GM21529 (cell line): ENCODE measurements around the gene SMURF1.

Experiments
- ATAC-seq: cut with Tn5 transposase; IDR thresholded peaks from one replicate; pipeline ENCODE4 v1.9.1; 2021; ENCODE audit not compliant: unreplicated experiment

SMURF1 gene

DNA sequence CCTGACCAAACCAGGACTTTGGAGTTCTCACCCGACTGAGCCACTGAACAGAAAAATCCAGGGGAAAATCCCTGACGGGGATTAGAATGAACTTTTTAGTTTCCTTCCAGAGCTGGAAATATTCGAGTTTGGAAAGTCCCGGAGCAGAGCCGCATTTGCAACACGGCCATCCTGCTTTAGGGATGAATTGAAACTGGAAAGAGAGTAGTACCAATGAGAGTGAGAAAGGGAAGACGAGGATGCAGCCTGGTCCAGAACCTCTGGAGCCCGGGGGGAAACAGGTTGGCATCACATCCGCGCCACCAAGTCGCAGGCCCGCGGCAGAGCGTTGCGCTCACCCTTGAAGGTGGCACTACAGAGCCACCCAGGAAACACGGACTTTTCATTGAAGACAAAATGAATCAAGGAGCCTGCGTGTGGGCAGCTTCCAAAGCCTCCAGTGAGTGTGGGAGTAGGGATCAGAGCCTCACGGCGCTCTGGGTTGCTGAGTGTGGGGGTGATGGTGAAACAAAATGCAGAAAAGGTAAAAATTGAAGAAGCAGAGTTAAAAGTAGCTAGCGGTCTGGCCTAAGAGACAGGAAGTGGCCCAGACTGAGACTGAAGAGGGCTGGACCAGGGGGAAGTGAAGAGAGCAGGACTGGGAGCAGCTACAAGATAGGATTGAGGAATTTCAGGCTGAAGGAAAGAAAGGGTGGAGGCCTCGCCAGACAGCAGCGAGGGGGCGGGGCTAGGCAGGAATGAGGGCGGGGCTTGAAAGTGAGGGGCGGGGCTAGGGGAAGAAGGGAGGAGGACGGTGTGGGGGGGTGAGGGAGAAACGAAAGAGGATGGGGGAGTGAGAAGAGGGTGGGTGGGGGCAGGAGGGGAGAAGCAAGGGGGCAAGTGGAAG lies 1.8 kb downstream of the SMURF1 start:
- no peak for ATAC-seq

DNA sequence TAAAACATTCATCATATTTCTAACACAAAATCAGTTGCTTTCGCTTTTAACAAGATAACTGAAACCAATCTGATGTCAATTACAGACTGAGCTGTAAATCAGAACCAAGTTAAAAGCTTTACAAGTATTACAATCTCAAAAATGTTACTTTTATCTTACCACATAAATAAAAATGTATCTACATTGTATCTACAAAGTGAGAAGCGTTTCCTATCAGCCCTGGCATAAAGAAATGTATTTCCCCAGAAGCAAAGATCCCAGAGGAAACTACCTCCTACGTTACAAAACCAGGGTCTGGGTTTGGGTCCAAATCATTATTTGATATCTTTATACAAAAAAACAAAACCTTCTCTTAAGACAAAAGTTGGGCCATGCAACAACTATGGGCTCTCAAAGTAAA lies 2.6 kb downstream of the SMURF1 start:
- no peak for ATAC-seq

DNA sequence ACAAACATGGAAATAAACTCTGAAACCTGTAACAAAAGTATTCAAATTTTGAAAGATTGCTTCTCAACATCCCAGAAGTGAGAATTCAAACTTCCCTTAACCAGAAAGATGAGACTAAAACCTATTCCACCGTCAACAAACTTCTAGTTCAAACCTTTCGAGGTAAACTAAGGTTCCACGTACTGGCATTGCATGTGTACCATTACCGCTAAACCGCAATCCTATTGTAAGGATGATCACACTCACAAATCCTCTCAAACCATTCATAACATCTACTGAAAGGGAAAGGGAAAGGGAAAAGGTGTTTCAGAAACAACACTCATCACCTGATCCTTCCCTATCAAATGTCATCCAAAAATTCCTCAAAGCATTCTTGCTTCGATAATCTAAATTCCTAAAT lies 3.1 kb downstream of the SMURF1 start:
- ATAC-seq, result no peak

DNA sequence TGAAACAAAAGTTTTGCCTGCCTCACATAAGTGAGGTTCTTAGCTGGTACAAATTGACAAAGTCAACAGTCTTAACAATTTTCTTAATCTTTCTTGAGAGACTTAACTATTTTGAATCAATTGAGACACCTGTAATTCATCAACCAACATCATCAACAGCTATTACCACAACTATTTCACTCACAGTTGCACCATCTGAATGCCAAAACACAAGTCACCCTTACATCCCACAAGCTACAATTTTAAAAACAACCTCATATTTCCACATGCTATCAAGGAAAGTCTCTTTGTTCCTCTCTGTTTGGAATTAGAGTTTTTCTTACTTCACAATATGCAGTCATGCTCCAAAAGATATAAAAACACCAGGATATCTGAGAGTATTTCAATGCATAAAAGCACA lies 4.9 kb downstream of the SMURF1 start:
- ATAC-seq, result no peak

DNA sequence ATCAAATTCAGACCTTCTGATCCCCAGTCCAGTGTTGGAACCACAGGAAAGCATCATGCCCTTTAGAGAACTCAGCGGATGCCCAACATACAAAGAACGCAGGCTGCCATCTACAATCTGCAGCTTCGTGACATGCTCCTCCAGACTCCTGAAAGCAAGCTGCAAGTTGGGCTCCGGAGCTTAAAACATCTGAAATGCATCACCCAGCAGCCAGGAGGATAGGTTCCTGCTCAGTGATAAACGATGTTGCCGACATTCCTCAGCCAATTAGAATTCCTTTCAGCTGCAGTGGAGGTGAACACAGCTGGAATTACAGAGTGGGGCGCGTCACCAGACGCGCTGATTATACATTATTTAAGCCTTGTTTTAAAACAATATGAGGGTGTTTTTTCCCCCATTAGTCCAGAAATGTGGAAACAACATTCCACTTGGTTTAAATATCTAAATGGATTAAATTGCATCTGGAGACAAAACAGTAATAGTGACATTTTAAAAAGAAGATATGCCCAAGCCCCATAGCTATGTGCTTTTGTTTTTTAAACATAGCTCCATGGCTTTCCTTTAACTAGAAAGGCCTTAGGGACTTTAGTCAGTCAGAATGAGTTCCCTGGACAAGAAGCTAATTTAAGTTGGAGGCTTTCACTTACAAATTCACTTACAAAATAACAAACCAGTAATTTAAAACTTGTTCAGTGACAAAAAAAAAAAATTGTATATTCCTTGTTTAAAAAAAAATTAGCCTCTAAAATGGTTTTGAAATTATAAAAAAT lies 6.3 kb downstream of the SMURF1 start:
- ATAC-seq, result no peak

DNA sequence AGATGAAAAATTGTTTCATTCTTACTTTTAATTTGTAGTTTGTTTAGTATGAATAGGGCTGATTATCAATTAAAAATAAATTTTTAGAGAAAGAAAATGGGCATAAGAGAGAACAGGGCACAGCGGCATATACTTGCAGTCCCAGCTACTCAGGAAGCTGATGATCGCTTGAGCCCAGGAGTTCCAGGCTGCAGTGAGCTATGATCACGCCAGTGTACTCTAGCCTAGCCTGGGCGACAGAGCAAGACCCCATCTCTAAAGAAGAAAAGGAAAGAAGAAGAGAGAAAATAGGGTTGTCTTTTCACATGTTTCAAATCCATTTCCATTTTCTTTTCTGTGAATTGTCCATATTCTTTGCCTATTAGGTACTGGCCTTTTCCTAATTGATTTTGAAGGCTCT lies 8.0 kb downstream of the SMURF1 start:
- no peak for ATAC-seq

DNA sequence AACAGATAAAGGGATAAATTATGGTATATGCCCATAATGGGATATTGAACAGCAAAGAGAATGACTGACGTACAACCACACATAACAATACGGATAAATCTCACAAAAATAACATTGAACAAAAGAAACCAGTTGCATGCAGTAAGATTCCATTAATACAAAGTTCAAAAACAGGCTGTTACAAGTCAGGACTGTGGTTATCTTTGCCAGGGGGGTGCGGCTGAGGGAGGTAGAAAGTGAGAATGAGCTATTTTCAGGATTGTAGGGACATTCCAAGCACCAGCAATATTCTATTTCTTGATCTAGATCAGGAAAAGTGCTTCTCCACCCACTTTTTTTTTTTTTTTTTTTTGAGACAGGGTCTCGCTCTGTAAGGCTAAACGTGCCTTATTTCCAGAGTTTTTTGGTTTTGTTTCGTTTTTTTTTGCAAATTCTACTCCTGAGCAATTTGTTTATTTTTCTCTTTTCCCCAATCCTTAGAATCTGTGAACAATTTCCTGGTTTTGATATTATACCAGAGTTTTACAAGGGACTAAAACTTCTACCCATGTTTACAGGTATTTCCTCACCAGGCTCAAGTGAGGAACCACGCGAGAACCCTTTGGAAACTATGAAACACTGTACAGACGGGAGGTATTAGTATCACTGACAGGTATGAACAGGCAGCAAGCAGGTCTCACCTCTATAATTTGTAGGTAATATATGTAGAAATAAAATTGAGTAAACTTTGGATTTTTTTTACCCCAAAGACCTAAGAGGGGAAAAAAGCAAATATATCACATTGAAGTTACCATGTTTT lies 9.9 kb downstream of the SMURF1 start:
- ATAC-seq, result no peak

DNA sequence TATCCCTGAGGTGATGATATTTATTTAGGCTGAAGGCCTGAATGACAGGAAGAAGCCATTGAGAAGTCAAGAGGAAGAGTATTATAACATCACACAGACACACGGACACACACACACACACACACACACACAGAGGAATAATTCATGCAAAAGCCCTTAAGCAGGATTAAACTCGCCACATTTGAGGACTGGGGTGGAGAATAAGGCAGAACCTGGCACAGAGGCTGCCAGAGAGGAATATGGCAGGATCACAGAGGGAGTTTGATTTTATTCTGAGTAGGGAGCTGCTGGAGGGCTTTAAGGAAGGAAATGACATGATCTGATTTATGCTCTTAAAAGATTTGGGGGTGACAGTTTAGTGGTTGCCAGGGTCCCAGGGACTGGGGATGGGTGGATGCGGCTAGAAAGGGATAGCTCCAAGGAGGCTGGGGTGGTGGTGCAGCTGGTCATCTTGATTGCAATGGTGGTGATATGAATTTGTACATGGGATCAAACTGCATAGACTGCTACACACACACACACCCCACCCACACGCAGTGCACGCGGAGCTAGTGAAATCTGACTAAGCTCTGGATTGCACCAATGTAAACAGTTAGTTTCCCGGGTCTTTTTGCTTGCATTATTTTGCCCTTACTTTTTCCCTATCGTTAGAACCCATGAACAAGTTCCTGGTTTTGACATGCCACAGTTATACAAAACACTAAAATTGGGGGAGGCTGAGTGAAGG lies 11.2 kb downstream of the SMURF1 start:
- ATAC-seq, result no peak

DNA sequence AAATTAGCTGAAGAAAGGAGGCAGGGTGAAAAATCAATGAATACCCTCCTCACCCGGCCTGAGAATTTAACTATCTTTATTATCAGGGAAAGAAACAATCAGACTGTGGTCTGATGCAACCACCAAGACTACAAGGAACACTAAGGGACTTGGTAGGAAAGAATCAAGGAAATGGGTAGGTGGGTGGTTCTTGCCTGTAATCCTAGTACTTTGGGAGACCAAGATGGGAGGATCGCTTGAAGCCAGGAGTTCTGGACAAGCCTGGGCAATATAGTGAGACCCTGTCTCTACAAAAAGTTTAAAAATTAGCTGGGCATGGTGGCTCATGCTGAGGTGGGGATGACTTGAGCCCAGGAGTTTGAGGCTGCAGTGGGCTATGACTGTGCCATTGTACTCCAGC lies 12.6 kb downstream of the SMURF1 start:
- ATAC-seq, result no peak

DNA sequence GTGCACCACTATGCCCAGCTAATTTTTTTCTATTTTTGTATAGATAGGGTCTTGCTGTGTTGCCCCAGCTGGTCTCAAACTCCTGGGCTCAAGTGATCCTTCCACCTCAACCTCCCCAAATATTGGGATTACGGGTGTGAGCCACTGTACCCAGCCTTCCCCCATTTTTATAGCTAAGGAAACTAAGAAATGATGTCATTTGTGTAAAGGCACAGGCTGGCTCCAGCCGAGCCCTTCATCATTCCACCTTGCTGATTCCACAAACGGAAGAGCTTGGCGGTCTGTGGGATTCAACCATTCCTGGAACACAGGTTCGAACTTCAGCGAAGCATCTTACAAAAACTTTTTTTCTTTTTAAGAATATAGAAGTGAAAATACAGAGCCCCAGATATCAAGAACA lies 14.4 kb downstream of the SMURF1 start:
- ATAC-seq, result no peak

DNA sequence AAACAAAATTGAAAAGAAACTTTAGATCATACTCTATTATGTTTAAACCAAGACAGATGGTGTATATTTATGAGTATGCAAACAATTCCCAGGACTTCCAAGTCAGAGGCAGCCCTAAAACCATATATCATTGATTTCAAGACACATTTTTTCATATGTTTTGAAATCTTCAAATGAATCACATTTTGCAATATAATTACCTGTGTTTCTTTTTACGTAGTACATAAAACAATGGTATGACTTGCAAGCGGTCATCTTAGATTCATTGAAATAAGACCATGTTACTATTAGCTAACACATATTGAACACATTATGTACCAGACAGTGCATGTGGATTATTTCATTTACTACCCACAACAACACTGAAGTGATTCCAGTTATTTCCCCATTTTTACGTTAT lies 14.9 kb downstream of the SMURF1 start:
- ATAC-seq, result no peak

DNA sequence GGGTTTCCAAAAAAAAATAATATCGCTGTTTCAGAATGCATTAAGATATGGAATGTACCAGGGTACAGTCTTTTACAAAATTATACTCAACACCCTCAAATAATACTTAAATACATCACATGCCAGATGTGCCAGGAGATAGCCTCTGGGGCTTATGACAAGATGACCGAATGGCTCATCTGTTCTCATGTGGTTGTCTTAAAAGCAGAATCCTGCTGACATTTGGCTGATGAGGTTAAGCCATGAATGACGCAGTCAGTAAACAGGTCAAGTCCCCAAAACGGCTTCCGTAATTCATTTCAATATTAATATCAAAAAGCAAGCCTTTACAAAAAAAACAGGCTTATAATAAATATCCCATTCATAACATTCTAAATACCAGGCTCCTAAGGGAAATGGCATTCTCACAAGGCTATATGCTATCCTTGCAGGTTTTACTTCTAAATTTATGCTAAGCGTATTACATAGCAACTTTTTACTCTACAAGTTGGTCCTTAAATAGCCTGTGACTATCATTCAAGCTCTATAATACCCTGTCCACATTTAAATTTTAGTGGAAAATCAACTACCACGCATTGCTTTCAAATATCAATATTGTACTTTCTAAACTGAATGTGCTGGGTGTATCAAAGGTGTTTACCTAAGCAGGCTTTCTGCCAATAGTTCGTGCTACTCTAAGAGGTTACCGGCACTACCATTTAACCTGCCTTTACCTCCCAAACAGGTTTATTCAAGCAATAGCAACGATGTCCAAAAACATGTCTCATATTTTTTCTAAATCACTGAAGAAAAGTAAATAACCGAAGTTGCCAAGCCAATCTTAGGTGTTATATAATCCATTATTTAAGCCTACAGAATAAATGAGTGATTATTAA lies 15.6 kb downstream of the SMURF1 start:
- no peak for ATAC-seq

DNA sequence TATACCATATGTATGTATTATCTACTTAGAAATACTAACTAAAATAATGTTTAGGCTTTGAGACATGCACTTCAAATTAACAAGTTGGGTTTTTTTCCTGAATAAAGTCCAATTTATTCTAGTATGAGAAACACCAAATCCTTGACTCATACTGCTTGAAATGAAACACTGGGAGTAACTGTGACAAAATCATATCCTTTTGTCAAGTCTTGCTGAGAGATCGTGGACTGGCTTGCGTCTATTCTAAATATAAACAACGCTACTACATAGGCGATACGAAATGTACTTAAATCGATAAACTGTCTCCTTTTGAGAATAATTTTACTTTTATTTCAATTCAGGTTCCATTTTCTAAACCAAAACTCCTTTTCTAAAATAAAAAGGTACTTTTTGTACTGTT lies 16.3 kb downstream of the SMURF1 start:
- ATAC-seq, result no peak

DNA sequence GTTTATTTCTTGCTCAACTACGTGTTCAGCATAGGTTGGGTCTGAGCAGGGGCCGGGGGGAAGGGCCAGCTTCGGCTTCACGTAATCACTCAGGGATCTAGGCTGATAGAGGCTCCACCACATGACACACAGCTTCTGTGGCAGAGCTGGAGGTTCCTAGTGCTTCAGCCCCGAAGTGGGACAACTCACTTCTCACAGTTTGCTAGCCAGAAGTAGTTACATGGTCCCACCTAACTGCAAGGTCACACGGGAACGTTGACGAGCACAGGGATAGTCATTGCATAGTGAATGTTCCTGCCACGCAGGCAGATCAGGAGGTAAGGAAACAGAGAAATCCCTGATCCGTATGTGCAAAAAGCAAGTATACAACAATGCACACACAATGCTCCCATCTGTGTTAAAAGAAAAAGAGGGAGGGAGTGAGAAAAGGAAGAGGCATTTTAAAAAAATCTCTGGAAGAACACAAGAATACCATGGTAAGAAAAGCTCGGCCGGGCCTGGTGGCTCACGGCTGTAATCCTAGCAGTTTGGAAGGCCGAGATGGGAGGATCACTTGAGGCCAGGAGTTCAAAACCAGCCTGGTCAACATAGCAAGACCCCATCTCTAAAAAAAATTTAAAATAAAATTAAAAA lies 16.9 kb downstream of the SMURF1 start:
- no peak for ATAC-seq

DNA sequence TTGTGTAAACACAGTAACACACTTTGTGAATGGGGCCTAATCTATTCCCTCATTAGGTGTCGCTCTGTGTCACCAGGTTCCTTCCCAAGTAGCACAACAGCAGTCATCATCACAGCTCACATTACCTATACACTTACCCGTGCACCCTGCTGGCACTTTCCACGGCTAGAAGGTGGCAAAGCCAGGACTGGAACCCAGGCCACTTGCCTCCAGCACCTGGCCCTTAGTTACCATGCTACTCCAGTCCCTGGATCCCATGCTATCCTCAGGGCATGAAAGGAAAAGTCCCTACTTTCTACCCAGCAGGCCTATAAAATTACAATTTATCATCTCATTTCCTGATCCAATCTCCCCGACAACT lies 18.4 kb downstream of the SMURF1 start:
- ATAC-seq, result no peak

DNA sequence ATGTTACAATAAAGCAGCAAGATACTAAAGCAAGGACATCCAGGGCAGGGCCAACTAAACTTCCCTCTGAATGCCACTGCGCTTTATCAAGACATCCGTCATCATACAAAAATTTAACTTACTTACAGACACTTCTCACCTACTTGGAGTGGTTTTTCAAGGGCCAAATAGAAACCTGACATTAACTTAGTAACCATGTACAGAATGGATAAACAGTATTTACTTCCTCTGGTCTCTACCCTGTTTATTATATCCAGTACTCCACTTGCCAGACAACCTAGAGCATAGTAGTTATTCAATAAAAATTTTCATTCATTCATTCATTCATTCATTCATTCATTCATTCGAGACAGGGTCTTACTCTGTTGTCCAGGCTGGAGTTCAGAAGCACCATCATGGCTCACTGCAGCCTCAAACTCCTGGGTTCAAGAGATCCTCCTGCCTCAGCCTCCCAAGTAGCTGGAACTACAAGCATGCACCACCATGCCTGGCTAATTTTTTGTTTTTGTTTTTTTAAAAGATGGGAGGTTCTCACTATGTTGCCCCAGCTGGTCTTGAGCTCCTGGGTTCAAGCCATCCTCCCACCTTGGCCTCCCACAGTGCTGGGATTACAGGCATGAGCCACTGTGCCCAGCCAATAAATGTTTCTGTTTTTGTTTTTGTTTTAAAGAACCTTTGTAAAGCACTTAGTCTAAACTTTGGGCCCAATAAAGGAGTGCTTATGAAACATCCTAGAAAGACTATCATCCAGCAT lies 19.0 kb downstream of the SMURF1 start:
- no peak for ATAC-seq

DNA sequence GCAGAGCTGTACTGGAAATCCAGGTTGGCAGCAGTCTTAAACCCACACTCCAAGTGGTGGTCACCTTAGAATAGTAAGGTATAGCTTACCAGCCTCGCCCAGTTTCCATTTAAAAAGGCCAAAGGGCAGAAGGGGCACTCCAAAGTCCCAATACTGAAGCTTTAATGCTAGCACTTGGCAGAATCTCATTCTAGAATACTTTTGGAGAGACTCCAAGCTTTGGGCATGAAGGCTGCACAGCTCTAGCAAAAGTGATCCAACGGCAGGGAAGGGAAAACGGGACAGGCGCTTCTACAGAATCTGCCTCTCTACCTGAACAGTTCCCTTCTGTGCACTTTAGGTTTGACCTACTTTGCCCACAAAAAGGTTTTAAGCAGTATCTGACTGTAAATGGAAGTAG lies 19.7 kb downstream of the SMURF1 start:
- no peak for ATAC-seq

DNA sequence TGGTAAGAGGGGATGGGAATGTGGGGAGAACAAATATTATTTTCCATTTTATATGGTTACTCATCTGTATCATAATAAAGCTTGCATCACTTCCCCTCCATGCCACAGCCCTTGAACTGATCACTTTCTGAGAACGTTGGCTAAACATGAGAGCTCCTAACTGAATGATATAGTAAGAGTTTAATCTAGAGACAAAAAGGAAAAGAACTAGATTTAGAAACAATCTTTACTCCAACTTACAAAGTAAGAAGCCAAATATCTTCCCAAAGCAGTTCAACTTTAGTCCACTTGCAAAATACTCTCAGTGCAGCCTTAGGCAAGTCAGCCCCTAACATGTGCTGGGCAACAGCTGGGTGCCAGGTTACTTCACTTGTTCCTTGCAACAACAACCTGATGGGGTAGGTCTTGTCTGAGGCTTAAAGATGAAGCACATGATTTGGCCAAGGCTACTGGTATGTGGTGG lies 20.3 kb downstream of the SMURF1 start:
- no peak for ATAC-seq

DNA sequence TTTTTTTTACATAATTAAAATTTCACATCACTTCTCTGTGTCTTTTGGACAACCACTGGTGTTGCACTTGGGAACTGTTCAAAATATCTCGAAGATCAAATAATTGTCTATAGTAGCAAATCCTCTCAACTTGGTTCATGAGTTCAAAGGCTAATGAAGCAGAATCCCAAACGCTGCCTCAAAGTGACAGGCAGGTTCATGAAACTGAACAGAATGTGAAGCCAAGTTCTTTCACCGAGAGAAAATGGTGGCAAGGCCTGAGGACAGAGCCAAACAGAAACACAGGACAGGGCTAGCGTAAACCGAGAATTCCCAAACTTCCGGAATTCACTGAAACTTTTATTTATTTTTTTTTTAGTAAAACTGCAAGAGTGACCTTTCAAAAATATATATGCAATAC lies 21.1 kb downstream of the SMURF1 start:
- ATAC-seq, result no peak
